Measurements from ENCODE around the gene TNRC6A. TPM values are rescaled to one million over a fixed set of nuclear protein-coding genes. Genes with fewer than 3 reads are reported as not detected.

The TNRC6A gene
- total RNA-seq, 1 donor from 2014 or later: 92.5 TPM

- H3K36me3 Mint-ChIP-seq (ENCODE audit: insufficient read depth): peaks cover 14% of the 10 kb centered on the region
- no peak overlapping the region for H3K4me3 Mint-ChIP-seq (ENCODE audit: low read depth)
- no peak for DNase-seq (ENCODE audit: low spot score, unreplicated experiment)
- no peak for TF ChIP-seq CTCF (IDR thresholded peaks at IDR 0.05; ENCODE audit: unreplicated experiment)
- H3K4me1 Mint-ChIP-seq (ENCODE audit: low read depth): no peaks in the 10 kb centered on the region
- H3K27me3 Mint-ChIP-seq: no peaks in the 10 kb centered on the region
- H3K27ac Mint-ChIP-seq: peak overlapping the region; percentile 17
- H3K9me3 Mint-ChIP-seq (ENCODE audit: low read depth): no peaks in the 10 kb centered on the region
Measured at GRCh38 chr16:24769806-24770205, 40.4 kb downstream of the TNRC6A start.

GRCh38 chr16:24771132-24771778 lies 41.8 kb downstream of the TNRC6A start:
- Mint-ChIP-seq H3K4me3 (ENCODE audit: low read depth) (no peak overlapping the region), H3K27ac (no peak overlapping the region), H3K9me3 (ENCODE audit: low read depth) (no peaks in the 10 kb centered on the region), H3K27me3 (no peaks in the 10 kb centered on the region), H3K36me3 (ENCODE audit: insufficient read depth) (peaks cover 14% of the 10 kb centered on the region), H3K4me1 (ENCODE audit: low read depth) (no peaks in the 10 kb centered on the region)
- no peak for TF ChIP-seq CTCF (IDR thresholded peaks at IDR 0.05; ENCODE audit: unreplicated experiment)
- DNase-seq (ENCODE audit: low spot score, unreplicated experiment): no peak

- Mint-ChIP-seq H3K27me3 (no peaks in the 10 kb centered on the region), H3K4me1 (ENCODE audit: low read depth) (no peaks in the 10 kb centered on the region), H3K27ac (no peak overlapping the region), H3K36me3 (ENCODE audit: insufficient read depth) (peaks cover 14% of the 10 kb centered on the region), H3K4me3 (ENCODE audit: low read depth) (no peak overlapping the region), H3K9me3 (ENCODE audit: low read depth) (no peaks in the 10 kb centered on the region)
- no peak for DNase-seq (ENCODE audit: low spot score, unreplicated experiment)
- no peak for TF ChIP-seq CTCF (IDR thresholded peaks at IDR 0.05; ENCODE audit: unreplicated experiment)
Measured at GRCh38 chr16:24771779-24772157, 42.3 kb downstream of the TNRC6A start.

- H3K9me3 Mint-ChIP-seq (ENCODE audit: low read depth): no peaks in the 10 kb centered on the region
- no peak overlapping the region for H3K4me3 Mint-ChIP-seq (ENCODE audit: low read depth)
- no peaks in the 10 kb centered on the region for H3K27me3 Mint-ChIP-seq
- peaks cover 16% of the 10 kb centered on the region for H3K36me3 Mint-ChIP-seq (ENCODE audit: insufficient read depth)
- TF ChIP-seq CTCF (IDR thresholded peaks at IDR 0.05; ENCODE audit: unreplicated experiment): no peak
- H3K4me1 Mint-ChIP-seq (ENCODE audit: low read depth): no peaks in the 10 kb centered on the region
- no peak overlapping the region for H3K27ac Mint-ChIP-seq
- no peak for DNase-seq (ENCODE audit: low spot score, unreplicated experiment)
Measured at GRCh38 chr16:24773771-24774427, 44.4 kb downstream of the TNRC6A start.

- no peaks in the 10 kb centered on the region for H3K4me1 Mint-ChIP-seq (ENCODE audit: low read depth)
- no peak overlapping the region for H3K4me3 Mint-ChIP-seq (ENCODE audit: low read depth)
- H3K9me3 Mint-ChIP-seq (ENCODE audit: low read depth): no peaks in the 10 kb centered on the region
- TF ChIP-seq CTCF (IDR thresholded peaks at IDR 0.05; ENCODE audit: unreplicated experiment): no peak
- no peaks in the 10 kb centered on the region for H3K27me3 Mint-ChIP-seq
- no peak for DNase-seq (ENCODE audit: low spot score, unreplicated experiment)
- H3K27ac Mint-ChIP-seq: no peak overlapping the region
- H3K36me3 Mint-ChIP-seq (ENCODE audit: insufficient read depth): peaks cover 18% of the 10 kb centered on the region
Measured at GRCh38 chr16:24774510-24774909, 45.1 kb downstream of the TNRC6A start.

All from progenitor cell of endocrine pancreas (in vitro differentiated cells).